LNCAP (cell line): Measurements from ENCODE around the gene ITPK1.

Experiments
- CTCF ChIP-seq: fragments of 450-650 bp; IDR thresholded peaks from 2 replicates; pipeline ENCODE4 v1.5.1; 2017; ENCODE audit warnings: mild to moderate bottlenecking

Gene ITPK1

GRCh38 chr14:93102141-93102540 lies 13.6 kb downstream of the ITPK1 start:
- no peak for TF ChIP-seq CTCF

- no peak for TF ChIP-seq CTCF
These were observed 14.5 kb downstream of the ITPK1 start for GRCh38 chr14:93101181-93101580.

GRCh38 chr14:93100570-93100969 lies 15.2 kb downstream of the ITPK1 start:
- no peak for TF ChIP-seq CTCF

- TF ChIP-seq CTCF: no peak
These were observed 15.6 kb downstream of the ITPK1 start for GRCh38 chr14:93100100-93100499.

GRCh38 chr14:93099643-93100042 lies 16.1 kb downstream of the ITPK1 start:
- no peak for TF ChIP-seq CTCF

- TF ChIP-seq CTCF: no peak
These were observed 16.5 kb downstream of the ITPK1 start for GRCh38 chr14:93099196-93099595.

- TF ChIP-seq CTCF: no peak
These were observed 18.9 kb downstream of the ITPK1 start for GRCh38 chr14:93096691-93097322.
